ENCODE data around the gene CELF4.

- TF ChIP-seq POLR2AphosphoS5 (IDR thresholded peaks at IDR 0.05) (no peak), CTCF (IDR thresholded peaks at IDR 0.05 in 8 of 11, conservative IDR thresholded peaks at IDR 0.05 in 3 of 11) (no peak)
Observed at GRCh38 chr18:37447962-37448888, 117.4 kb downstream of the CELF4 start.

Data from spleen (tissue), 7 donors.